Stimulated activated CD8-positive, alpha-beta memory T cell treated with anti-CD3 and anti-CD28 coated beads, Interleukin-4, amount 100 ng/mL, for 48 hours (primary cell): ENCODE measurements around the gene SFMBT2.

Source experiments
- DNase-seq: peaks from one replicate; pipeline ENCODE4 v3.0.0-alpha.2; 2020

SFMBT2 gene

GRCh38 chr10:7170626-7171322 is 240.1 kb downstream of the SFMBT2 start:
- DNase-seq: no peak

GRCh38 chr10:7168414-7168813 is 242.4 kb downstream of the SFMBT2 start:
- DNase-seq: no peak

GRCh38 chr10:7165500-7166177 is 245.2 kb downstream of the SFMBT2 start:
- DNase-seq: no peak

- no peak for DNase-seq
Observed at GRCh38 chr10:7164955-7165354, 245.9 kb downstream of the SFMBT2 start.

- no peak for DNase-seq
Observed at GRCh38 chr10:7162331-7162730, 248.5 kb downstream of the SFMBT2 start.

GRCh38 chr10:7161484-7162250 is 249.2 kb downstream of the SFMBT2 start:
- no peak for DNase-seq

- no peak for DNase-seq
Observed at GRCh38 chr10:7159928-7160327, 250.9 kb downstream of the SFMBT2 start.

GRCh38 chr10:7159517-7159916 is 251.3 kb downstream of the SFMBT2 start:
- DNase-seq: no peak

GRCh38 chr10:7157091-7157490 is 253.7 kb downstream of the SFMBT2 start:
- no peak for DNase-seq

GRCh38 chr10:7153750-7154149 is 257.1 kb downstream of the SFMBT2 start:
- no peak for DNase-seq

- DNase-seq: no peak
Observed at GRCh38 chr10:7152982-7153381, 257.9 kb downstream of the SFMBT2 start.

- DNase-seq: no peak
Observed at GRCh38 chr10:7152341-7152740, 258.5 kb downstream of the SFMBT2 start.

GRCh38 chr10:7151538-7151937 is 259.3 kb downstream of the SFMBT2 start:
- DNase-seq: no peak

GRCh38 chr10:7150349-7150748 is 260.5 kb downstream of the SFMBT2 start:
- DNase-seq: no peak

- no peak for DNase-seq
Observed at GRCh38 chr10:7146189-7146588, 264.6 kb downstream of the SFMBT2 start.

GRCh38 chr10:7136016-7136415 is 274.8 kb downstream of the SFMBT2 start:
- DNase-seq: no peak

GRCh38 chr10:7135188-7135587 is 275.6 kb downstream of the SFMBT2 start:
- DNase-seq: no peak

- no peak for DNase-seq
Observed at GRCh38 chr10:7134448-7134847, 276.4 kb downstream of the SFMBT2 start.

GRCh38 chr10:7133958-7134357 is 276.9 kb downstream of the SFMBT2 start:
- DNase-seq: no peak

GRCh38 chr10:7133278-7133677 is 277.6 kb downstream of the SFMBT2 start:
- no peak for DNase-seq

GRCh38 chr10:7130191-7130911 is 280.5 kb downstream of the SFMBT2 start:
- no peak for DNase-seq

GRCh38 chr10:7123774-7124173 is 287.1 kb downstream of the SFMBT2 start:
- DNase-seq: no peak

- no peak for DNase-seq
Observed at GRCh38 chr10:7122561-7122960, 288.3 kb downstream of the SFMBT2 start.
